HG03439 (cell line): ENCODE results near the gene MRPL54.
A peak's percentile ranks its signal among the peaks of the same experiment; 100 is the strongest.

Experiments
- ATAC-seq: cut with Tn5 transposase; IDR thresholded peaks from one replicate; pipeline ENCODE4 v1.9.1; 2021; ENCODE audit warnings: mild to moderate bottlenecking, moderate library complexity; ENCODE audit not compliant: unreplicated experiment

The MRPL54 gene

GRCh38 chr19:3762501-3763459, at the start of gene MRPL54:
TSS of gene MRPL54 (plus strand) at chr19:3762682. CDS start at chr19:3762701, 19 bp downstream.
- peak; percentile 74 for ATAC-seq

- ATAC-seq: no peak
Observed at GRCh38 chr19:3716147-3716668, 46.3 kb upstream of the MRPL54 start.

- no peak for ATAC-seq
Observed at GRCh38 chr19:3719868-3720267, 42.6 kb upstream of the MRPL54 start.

GRCh38 chr19:3720349-3720917, 42.0 kb upstream of the MRPL54 start:
- ATAC-seq: no peak

GRCh38 chr19:3721131-3721886, 41.2 kb upstream of the MRPL54 start:
- ATAC-seq: no peak

GRCh38 chr19:3721887-3722442, 40.5 kb upstream of the MRPL54 start:
- no peak for ATAC-seq

- no peak for ATAC-seq
Observed at GRCh38 chr19:3722443-3723109, 39.9 kb upstream of the MRPL54 start.

GRCh38 chr19:3723110-3723488, 39.4 kb upstream of the MRPL54 start:
- ATAC-seq: no peak

GRCh38 chr19:3723883-3724282, 38.6 kb upstream of the MRPL54 start:
- ATAC-seq: no peak

GRCh38 chr19:3725121-3725520, 37.4 kb upstream of the MRPL54 start:
- ATAC-seq: no peak

GRCh38 chr19:3725640-3726310, 36.7 kb upstream of the MRPL54 start:
- no peak for ATAC-seq

- ATAC-seq: no peak
Observed at GRCh38 chr19:3730457-3730958, 32.0 kb upstream of the MRPL54 start.

GRCh38 chr19:3732108-3732507, 30.4 kb upstream of the MRPL54 start:
- ATAC-seq: no peak

GRCh38 chr19:3733549-3734309, 28.8 kb upstream of the MRPL54 start:
- ATAC-seq: no peak

- no peak for ATAC-seq
Observed at GRCh38 chr19:3734310-3734600, 28.2 kb upstream of the MRPL54 start.

- ATAC-seq: no peak
Observed at GRCh38 chr19:3736106-3736724, 26.3 kb upstream of the MRPL54 start.

GRCh38 chr19:3737487-3738205, 24.8 kb upstream of the MRPL54 start:
- ATAC-seq: no peak
